ENCODE measurements around the gene FKBP6.
"Not testable (repeated sequence)": the region's sequence is repeated elsewhere in the genome, so short reads cannot be mapped to it uniquely, and the experiment has no call there.

FKBP6 gene

DNA sequence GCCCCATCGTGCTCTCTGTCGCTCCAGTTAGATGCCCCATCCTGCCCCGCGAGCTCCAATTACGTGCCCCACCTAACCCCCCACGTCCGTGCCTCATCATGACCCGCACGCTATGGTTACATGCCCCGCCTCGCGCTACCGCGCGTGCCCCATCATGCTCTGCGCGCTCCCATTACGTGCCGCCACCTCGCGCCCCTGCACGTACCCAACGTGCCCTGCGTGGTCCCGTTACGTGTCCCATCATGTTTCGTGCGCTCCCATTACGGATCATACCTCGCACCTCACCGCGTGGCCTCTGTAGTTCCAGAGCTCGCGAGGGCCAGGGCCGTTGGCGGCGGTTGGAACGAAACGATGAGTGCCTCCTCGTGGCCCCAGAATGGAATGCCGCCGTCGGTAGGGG lies at the start of gene FKBP6, which contains the start of gene TRIM50:
Gene FKBP6, plus strand, starts transcription at position 240 of the 400 bp plus-strand sequence. CDS start 268 bp downstream, outside the sequence.
Gene TRIM50, minus strand, starts transcription at position 161 of the 400 bp plus-strand sequence. CDS start 3,295 bp downstream, outside the sequence.
- not testable (repeated sequence) for H3K4me3 ChIP-seq (ENCODE audit: low read length); H3K27me3 ChIP-seq (ENCODE audit: low read depth, low read length); H3K9me3 ChIP-seq (ENCODE audit: insufficient read depth, low read length); H3K27ac ChIP-seq (ENCODE audit: low read length); H3K4me1 ChIP-seq (ENCODE audit: low read length); H3K79me2 ChIP-seq (ENCODE audit: low read length); H3K4me2 ChIP-seq (ENCODE audit: low read length); H3K9ac ChIP-seq (ENCODE audit: low read length); H3K36me3 ChIP-seq (replicated peaks; ENCODE audit: low read depth, low read length); H4K20me1 ChIP-seq (ENCODE audit: insufficient read depth, low read length); H2AFZ ChIP-seq (ENCODE audit: low read depth, low read length)

- not testable (repeated sequence) for H3K36me3 ChIP-seq (replicated peaks; ENCODE audit: low read depth, low read length); H3K4me2 ChIP-seq (ENCODE audit: low read length); H3K4me1 ChIP-seq (ENCODE audit: low read length); H3K79me2 ChIP-seq (ENCODE audit: low read length); H2AFZ ChIP-seq (ENCODE audit: low read depth, low read length); H3K27me3 ChIP-seq (ENCODE audit: low read depth, low read length); H4K20me1 ChIP-seq (ENCODE audit: insufficient read depth, low read length); H3K9me3 ChIP-seq (ENCODE audit: insufficient read depth, low read length); H3K27ac ChIP-seq (ENCODE audit: low read length); H3K9ac ChIP-seq (ENCODE audit: low read length); H3K4me3 ChIP-seq (ENCODE audit: low read length)
These were observed 30.7 kb upstream of the FKBP6 start for GRCh38 chr7:73297235-73297634.

- not testable (repeated sequence) for H3K9me3 ChIP-seq (ENCODE audit: insufficient read depth, low read length)
These were observed 30.3 kb upstream of the FKBP6 start for GRCh38 chr7:73297706-73298105.

DNA sequence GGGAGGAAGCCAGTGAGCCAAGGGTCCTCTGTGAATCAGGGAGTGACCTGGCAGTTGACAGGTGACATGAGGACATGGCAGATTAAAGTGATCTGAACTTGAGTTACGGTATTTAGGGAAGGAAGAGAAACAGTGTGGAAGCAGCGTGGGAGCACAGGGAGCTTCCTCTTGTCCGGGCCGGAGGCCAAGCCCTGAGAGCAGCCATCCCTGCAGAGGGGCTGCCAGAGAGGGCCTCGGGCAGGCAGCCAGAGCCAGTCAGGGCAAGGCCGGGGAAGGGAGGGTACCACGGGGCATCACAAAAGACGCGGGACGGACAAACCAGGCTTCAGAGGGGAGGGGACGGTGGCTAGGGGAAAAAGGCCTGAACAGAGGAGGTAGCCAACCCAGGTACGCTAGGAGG lies 28.1 kb upstream of the FKBP6 start:
- not testable (repeated sequence) for H3K9ac ChIP-seq (ENCODE audit: low read length); H3K27me3 ChIP-seq (ENCODE audit: low read depth, low read length); H4K20me1 ChIP-seq (ENCODE audit: insufficient read depth, low read length); H3K79me2 ChIP-seq (ENCODE audit: low read length); H3K36me3 ChIP-seq (replicated peaks; ENCODE audit: low read depth, low read length); H2AFZ ChIP-seq (ENCODE audit: low read depth, low read length); H3K9me3 ChIP-seq (ENCODE audit: insufficient read depth, low read length); H3K4me2 ChIP-seq (ENCODE audit: low read length); H3K4me1 ChIP-seq (ENCODE audit: low read length); H3K4me3 ChIP-seq (ENCODE audit: low read length); H3K27ac ChIP-seq (ENCODE audit: low read length)

More at GRCh38 chr7:73297706-73298105, 30.3 kb upstream of the FKBP6 start:
- H3K4me1 ChIP-seq (ENCODE audit: low read length); H4K20me1 ChIP-seq (ENCODE audit: insufficient read depth, low read length); H2AFZ ChIP-seq (ENCODE audit: low read depth, low read length); H3K27me3 ChIP-seq (ENCODE audit: low read depth, low read length); H3K27ac ChIP-seq (ENCODE audit: low read length); H3K4me2 ChIP-seq (ENCODE audit: low read length); H3K36me3 ChIP-seq (replicated peaks; ENCODE audit: low read depth, low read length); H3K9ac ChIP-seq (ENCODE audit: low read length); H3K79me2 ChIP-seq (ENCODE audit: low read length); H3K4me3 ChIP-seq (ENCODE audit: low read length): not testable (repeated sequence)

DNA sequence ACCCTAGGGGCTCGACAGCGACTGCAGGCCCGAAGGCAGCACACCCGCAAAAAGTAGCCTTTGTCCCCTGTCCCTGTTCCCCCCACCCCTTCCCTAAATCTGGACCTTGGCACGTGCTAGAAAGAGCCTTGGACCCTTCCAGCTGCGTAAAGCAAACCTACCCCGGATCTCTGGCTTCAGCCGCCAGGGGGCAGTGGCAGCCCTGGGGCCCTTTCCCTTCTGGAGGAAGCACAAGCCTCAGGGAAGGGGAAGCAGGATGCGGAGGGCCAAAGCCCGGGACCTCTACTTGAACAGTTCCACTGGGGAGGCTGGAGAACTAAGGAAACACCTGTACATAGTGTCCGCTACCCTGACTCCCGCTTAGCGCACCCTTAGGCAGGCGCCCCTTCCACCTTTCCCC lies 26.9 kb upstream of the FKBP6 start:
- H2AFZ ChIP-seq (ENCODE audit: low read depth, low read length); H3K4me3 ChIP-seq (ENCODE audit: low read length); H3K9me3 ChIP-seq (ENCODE audit: insufficient read depth, low read length); H3K4me1 ChIP-seq (ENCODE audit: low read length); H4K20me1 ChIP-seq (ENCODE audit: insufficient read depth, low read length); H3K27me3 ChIP-seq (ENCODE audit: low read depth, low read length); H3K4me2 ChIP-seq (ENCODE audit: low read length); H3K36me3 ChIP-seq (replicated peaks; ENCODE audit: low read depth, low read length); H3K9ac ChIP-seq (ENCODE audit: low read length); H3K27ac ChIP-seq (ENCODE audit: low read length); H3K79me2 ChIP-seq (ENCODE audit: low read length): not testable (repeated sequence)

DNA sequence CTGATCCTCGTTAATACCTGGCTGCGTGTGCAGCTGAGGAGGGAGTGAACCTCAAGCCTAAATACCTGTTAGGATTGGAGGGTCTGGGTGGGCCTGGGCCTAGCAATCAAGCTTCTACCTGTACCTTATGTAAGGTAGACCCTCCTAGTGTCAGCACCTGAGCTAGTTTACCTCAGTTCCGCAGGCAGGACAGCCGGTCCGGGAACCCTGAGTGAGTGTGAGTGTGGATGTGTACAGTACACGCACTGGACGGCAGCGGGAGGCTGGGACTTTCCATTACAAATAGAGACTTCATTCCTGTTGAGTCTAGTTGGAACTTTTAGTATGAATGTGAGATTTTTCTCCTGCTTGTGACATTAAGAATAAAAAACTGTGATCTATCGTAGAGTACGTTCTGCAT lies 25.1 kb upstream of the FKBP6 start:
- H3K4me1 ChIP-seq (ENCODE audit: low read length); H2AFZ ChIP-seq (ENCODE audit: low read depth, low read length); H3K9ac ChIP-seq (ENCODE audit: low read length); H3K9me3 ChIP-seq (ENCODE audit: insufficient read depth, low read length); H3K36me3 ChIP-seq (replicated peaks; ENCODE audit: low read depth, low read length); H4K20me1 ChIP-seq (ENCODE audit: insufficient read depth, low read length); H3K27me3 ChIP-seq (ENCODE audit: low read depth, low read length); H3K4me2 ChIP-seq (ENCODE audit: low read length); H3K4me3 ChIP-seq (ENCODE audit: low read length); H3K27ac ChIP-seq (ENCODE audit: low read length): not testable (repeated sequence)
- H3K79me2 ChIP-seq (ENCODE audit: low read length): peaks cover 19% of the 10 kb centered on the region

DNA sequence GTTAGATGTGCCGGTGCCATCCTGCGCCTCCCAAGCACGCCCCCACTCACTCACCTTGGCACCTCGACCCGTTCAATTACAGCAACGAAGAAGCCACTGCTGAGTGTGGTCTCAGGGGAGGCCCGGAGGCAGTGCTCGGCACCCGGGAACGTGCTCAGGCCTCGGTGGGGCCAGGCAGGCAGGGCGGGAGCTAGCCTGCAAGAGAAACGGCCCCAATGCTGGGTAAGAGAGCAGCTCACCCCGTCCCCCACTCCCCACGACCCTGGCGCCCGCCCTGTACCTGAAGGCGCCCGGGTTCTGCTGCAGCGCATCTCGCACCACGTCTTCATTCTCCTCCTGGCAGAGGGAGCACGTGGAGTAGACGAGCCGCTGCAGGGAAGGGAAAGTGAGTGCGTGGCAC lies 24.4 kb upstream of the FKBP6 start:
- H3K9me3 ChIP-seq (ENCODE audit: insufficient read depth, low read length): no peaks in the 10 kb centered on the region
- H3K4me3 ChIP-seq (ENCODE audit: low read length): no peak overlapping the region
- H3K27ac ChIP-seq (ENCODE audit: low read length): no peak overlapping the region
- H3K79me2 ChIP-seq (ENCODE audit: low read length): peaks cover 26% of the 10 kb centered on the region
- H3K27me3 ChIP-seq (ENCODE audit: low read depth, low read length): no peaks in the 10 kb centered on the region
- H3K4me2 ChIP-seq (ENCODE audit: low read length): no peak overlapping the region
- H4K20me1 ChIP-seq (ENCODE audit: insufficient read depth, low read length): no peaks in the 10 kb centered on the region
- no peak for TF ChIP-seq EZH2phosphoT487 (IDR thresholded peaks at IDR 0.05; ENCODE audit: low read depth)
- TF ChIP-seq CTCF (IDR thresholded peaks at IDR 0.05; ENCODE audit: low read depth, low read length): no peak
- no peak overlapping the region for H2AFZ ChIP-seq (ENCODE audit: low read depth, low read length)
- H3K4me1 ChIP-seq (ENCODE audit: low read length): peaks cover 8% of the 10 kb centered on the region; the same call in 1 of the 2 replicates
- H3K36me3 ChIP-seq (replicated peaks; ENCODE audit: low read depth, low read length): peaks cover 2% of the 10 kb centered on the region
- H3K9ac ChIP-seq (ENCODE audit: low read length): no peak overlapping the region
